ENCODE data around the gene ARHGAP31.

The ARHGAP31 gene

GRCh38 chr3:119375106-119375505 is 80.9 kb downstream of the ARHGAP31 start:
- no peak for DNase-seq (ENCODE audit: low read depth in 1 of 2, low spot score in 1 of 2)

DNA sequence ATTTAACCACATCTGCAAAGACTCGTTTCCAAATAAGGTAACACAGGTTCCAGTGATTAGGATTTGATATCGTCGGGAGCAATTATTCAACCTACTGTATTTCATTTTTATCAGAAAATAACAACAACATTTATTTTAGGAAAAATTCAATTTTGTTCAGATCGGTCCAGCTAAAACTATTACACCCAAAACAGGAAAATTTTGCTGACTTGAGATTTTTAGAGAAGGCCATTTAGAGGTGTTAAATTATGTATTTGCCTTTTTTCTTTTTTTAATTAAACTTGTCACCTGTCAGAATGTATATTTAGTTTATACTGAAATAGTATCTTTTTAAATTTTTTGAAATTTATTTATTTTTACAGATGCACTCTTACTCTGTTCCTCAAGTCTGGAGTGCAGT is 81.3 kb downstream of the ARHGAP31 start:
- DNase-seq (ENCODE audit: low read depth in 1 of 2, low spot score in 1 of 2) = no peak

- DNase-seq (ENCODE audit: low read depth in 1 of 2, low spot score in 1 of 2) = no peak
Measured at GRCh38 chr3:119376758-119377157, 82.6 kb downstream of the ARHGAP31 start.

- no peak for DNase-seq (ENCODE audit: low read depth in 1 of 2, low spot score in 1 of 2)
Measured at GRCh38 chr3:119378259-119378803, 84.1 kb downstream of the ARHGAP31 start.

DNA sequence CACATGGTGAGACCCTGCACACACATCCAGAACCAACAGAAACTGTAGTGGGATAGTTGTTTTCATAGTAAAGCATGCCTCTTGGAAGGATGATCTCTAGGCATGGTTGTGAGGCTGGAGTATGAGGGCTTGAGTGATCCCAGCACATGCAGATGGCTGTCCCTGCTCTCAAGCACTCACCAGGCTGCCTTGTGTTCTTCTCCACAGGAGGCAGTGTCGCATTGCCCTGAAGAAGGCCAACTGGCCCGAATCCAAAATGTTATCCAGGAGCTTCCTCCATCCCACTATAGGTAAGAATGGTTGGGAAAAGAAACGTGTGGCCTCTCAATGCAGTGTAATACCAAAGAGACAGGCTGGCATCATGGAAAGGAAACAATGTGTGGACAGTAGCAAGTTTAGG is 86.5 kb downstream of the ARHGAP31 start:
- DNase-seq (ENCODE audit: low read depth in 1 of 2, low spot score in 1 of 2) = no peak

DNA sequence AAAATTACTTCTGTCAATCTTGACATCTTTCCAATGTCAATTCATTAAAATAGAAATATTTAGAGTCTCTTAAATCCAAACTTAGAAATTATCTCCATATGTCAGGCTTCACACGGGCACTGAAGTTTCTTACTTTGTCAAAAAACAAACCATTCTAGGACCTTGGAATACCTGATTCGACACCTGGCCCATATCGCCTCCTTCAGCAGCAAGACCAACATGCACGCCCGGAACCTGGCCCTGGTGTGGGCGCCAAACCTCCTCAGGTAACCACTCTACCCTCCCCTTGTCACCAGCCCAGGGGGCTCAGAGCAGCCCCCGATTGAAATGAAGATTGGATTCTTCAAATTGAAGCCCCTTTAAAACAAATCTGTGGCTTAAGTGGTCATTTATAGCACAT is 88.0 kb downstream of the ARHGAP31 start:
- DNase-seq (ENCODE audit: low read depth in 1 of 2, low spot score in 1 of 2) = no peak

GRCh38 chr3:119388577-119388976 is 94.4 kb downstream of the ARHGAP31 start:
- DNase-seq (ENCODE audit: low read depth in 1 of 2, low spot score in 1 of 2) = no peak

- no peak for DNase-seq (ENCODE audit: low read depth in 1 of 2, low spot score in 1 of 2)
Measured at GRCh38 chr3:119395923-119396358, 101.8 kb downstream of the ARHGAP31 start.

GRCh38 chr3:119396870-119397269 is 102.7 kb downstream of the ARHGAP31 start:
- no peak for DNase-seq (ENCODE audit: low read depth in 1 of 2, low spot score in 1 of 2)

- no peak for DNase-seq (ENCODE audit: low read depth in 1 of 2, low spot score in 1 of 2)
Measured at GRCh38 chr3:119400466-119400865, 106.3 kb downstream of the ARHGAP31 start.

DNA sequence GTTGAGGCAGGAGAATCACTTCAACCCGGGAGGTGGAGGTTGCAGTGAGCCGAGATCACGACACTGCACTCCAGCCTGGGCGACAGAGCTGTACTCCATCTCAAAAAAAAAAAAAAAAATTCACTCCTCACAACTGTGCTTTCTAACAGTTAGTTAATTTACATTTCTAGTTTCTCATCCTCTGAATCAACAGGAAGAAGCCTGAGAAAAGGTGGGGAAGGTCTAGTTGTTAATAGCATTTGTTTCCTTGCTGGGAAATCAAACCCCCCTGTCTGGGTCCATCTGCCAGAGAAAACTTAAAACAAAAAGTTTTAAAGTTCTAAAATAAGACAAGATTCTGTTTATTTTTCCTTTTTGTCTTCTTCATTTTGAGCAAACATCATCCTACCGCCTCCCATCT is 106.9 kb downstream of the ARHGAP31 start:
- DNase-seq (ENCODE audit: low read depth in 1 of 2, low spot score in 1 of 2) = no peak

- DNase-seq (ENCODE audit: low read depth in 1 of 2, low spot score in 1 of 2) = no peak
Measured at GRCh38 chr3:119401503-119402440, 107.6 kb downstream of the ARHGAP31 start.

DNA sequence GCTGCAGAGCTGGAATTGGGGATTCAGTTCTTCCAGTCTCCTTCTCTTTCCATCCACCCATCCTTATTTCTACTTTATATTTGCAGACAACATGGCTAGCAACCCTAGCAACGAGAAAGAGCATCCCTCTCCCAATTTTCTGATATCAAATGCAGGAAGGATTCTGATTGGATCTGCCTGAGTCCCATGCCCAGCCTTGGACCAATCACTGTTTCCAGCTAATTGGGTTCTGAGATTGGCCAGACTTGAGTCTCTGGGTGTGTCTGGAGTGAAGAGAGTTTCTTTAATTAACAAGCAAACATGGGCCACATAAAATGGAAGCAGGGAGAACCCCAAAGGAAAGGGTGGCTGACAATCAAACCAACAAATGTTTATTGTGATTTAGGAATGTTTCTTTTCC is 108.6 kb downstream of the ARHGAP31 start:
- DNase-seq (ENCODE audit: low read depth in 1 of 2, low spot score in 1 of 2) = no peak

DNA sequence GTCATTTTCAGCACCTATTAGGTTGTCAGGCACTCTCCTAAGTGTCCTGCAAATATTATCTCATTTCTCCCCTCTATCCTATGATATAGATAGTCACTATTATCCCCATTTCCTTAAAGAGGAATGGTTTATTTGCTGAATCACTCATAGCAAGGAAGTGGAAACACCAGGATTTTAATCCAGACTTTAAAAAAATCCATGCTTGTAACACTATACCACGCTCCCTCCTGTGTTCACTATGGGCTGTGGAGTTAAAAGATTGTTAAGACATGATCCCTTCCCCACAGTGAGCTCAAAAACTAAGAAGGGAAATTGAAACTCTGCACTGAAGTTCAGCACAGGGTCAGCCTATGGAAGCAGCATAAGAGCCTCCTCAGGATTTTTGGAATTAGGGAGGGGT is 109.0 kb downstream of the ARHGAP31 start:
- DNase-seq (ENCODE audit: low read depth in 1 of 2, low spot score in 1 of 2) = no peak

DNA sequence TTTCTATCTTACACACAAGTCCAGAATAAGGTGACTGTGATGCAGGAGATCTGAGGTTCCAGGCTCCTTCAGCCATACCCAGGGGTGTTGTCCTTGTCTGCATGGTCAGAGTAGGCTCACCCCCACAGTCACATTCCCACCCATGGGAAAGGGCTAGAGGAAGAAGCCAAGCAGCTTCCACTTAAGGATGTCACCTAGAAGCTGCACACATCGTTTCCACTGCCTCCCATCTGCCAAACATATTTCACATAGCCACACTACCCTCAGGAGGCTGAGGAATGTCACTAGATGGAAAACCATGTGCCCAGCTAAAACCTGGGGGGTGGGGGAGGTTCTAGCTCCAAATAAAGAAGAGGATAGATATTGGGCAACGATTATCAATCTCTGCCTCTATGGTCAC is 111.1 kb downstream of the ARHGAP31 start:
- no peak for DNase-seq (ENCODE audit: low read depth in 1 of 2, low spot score in 1 of 2)

DNA sequence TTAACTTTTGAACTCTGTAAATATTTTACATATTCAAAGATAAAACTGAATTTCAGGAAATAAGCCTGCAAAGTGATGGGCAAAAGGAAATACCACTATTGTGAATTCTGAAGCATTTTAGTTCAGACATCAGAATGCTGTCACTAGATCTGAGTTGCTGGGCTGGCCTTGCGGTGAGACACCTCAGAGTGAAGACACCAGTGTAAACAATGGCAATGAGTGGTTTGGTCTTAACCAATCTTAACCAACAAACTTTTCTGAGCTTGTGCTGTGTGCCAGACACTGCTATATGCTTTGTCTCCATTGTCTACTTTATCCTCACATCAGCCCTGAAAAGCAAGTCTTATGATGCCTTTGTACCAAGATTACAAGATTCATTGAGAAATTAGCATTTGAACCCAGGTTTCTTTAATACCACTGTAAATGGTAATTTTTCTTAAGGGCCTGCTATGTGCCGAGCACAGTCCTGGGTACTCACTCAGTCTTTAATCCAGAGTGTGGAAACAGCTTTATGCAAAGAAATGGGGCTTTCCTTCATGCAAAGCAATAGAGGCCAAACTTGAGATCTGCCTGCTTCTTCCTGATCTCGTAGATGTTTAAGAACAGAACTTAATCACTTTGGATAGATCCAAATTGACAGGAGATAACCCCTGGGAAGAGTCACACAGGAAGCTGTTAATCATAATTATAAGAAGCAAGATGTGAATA is 114.2 kb downstream of the ARHGAP31 start:
- no peak for DNase-seq (ENCODE audit: low read depth in 1 of 2, low spot score in 1 of 2)

- DNase-seq (ENCODE audit: low read depth in 1 of 2, low spot score in 1 of 2) = no peak
Measured at GRCh38 chr3:119409844-119410243, 115.7 kb downstream of the ARHGAP31 start.

- DNase-seq (ENCODE audit: low read depth in 1 of 2, low spot score in 1 of 2) = no peak
Measured at GRCh38 chr3:119413603-119414280, 119.6 kb downstream of the ARHGAP31 start.

- no peak for DNase-seq (ENCODE audit: low read depth in 1 of 2, low spot score in 1 of 2)
Measured at GRCh38 chr3:119416873-119417272, 122.7 kb downstream of the ARHGAP31 start.

- no peak for DNase-seq (ENCODE audit: low read depth in 1 of 2, low spot score in 1 of 2)
Measured at GRCh38 chr3:119417771-119418512, 123.8 kb downstream of the ARHGAP31 start.

DNA sequence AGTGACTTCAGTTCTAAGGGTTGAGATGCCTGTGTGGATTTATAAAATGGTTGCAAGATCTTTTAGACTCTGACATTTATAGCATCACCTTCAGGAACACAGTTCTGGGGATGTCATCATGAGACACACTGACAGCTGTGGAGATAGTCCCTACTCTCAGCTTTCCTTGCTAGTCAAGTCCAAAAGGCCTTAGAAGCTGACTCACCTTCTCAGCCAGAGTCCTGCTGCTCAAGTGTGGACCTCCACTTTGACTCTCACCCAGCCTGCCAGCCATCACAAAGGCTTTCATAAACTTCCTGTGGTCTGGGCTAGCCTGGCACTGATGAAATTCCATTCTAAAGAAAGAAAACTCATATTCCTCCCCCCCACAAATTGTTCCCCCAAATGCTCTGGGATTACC is 124.5 kb downstream of the ARHGAP31 start:
- DNase-seq (ENCODE audit: low read depth in 1 of 2, low spot score in 1 of 2) = no peak

Data from activated CD4-positive, alpha-beta T cell treated with anti-CD3 and anti-CD28 coated beads, Interleukin-2, amount 50 U/mL, for 24 hours (primary cell).